GM12801 (cell line): ENCODE results near the gene TMEM125.

Experiments used
- TF ChIP-seq, protein P1 (sequence below): IDR thresholded peaks from one replicate; pipeline ENCODE4 v1.5.1; 2011; ENCODE audit warnings: control low read depth; ENCODE audit not compliant: insufficient read length; ENCODE audit errors: extremely low read depth

TMEM125 gene

DNA sequence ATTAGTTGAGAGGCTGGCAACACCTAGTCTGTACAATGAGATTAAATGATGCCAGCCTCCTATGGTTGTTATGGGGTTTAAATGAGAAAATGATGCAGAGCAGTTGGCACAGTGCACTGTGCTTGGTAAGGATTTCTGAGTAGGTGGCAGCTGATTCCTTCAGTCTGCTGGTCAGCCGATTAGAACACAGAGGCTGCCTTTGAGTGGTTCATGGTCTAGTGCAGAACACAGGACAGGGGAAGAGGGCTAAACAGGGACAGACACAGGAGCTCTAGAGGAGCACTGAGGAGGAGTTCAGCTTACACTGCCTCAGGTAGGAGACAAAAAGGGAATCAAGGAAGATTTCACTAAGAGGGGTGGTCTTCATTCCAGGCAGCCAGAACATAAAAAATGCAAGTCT is 32.4 kb downstream of the TMEM125 start:
- TF ChIP-seq, protein P1, sequence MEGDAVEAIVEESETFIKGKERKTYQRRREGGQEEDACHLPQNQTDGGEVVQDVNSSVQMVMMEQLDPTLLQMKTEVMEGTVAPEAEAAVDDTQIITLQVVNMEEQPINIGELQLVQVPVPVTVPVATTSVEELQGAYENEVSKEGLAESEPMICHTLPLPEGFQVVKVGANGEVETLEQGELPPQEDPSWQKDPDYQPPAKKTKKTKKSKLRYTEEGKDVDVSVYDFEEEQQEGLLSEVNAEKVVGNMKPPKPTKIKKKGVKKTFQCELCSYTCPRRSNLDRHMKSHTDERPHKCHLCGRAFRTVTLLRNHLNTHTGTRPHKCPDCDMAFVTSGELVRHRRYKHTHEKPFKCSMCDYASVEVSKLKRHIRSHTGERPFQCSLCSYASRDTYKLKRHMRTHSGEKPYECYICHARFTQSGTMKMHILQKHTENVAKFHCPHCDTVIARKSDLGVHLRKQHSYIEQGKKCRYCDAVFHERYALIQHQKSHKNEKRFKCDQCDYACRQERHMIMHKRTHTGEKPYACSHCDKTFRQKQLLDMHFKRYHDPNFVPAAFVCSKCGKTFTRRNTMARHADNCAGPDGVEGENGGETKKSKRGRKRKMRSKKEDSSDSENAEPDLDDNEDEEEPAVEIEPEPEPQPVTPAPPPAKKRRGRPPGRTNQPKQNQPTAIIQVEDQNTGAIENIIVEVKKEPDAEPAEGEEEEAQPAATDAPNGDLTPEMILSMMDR, result no peak

DNA sequence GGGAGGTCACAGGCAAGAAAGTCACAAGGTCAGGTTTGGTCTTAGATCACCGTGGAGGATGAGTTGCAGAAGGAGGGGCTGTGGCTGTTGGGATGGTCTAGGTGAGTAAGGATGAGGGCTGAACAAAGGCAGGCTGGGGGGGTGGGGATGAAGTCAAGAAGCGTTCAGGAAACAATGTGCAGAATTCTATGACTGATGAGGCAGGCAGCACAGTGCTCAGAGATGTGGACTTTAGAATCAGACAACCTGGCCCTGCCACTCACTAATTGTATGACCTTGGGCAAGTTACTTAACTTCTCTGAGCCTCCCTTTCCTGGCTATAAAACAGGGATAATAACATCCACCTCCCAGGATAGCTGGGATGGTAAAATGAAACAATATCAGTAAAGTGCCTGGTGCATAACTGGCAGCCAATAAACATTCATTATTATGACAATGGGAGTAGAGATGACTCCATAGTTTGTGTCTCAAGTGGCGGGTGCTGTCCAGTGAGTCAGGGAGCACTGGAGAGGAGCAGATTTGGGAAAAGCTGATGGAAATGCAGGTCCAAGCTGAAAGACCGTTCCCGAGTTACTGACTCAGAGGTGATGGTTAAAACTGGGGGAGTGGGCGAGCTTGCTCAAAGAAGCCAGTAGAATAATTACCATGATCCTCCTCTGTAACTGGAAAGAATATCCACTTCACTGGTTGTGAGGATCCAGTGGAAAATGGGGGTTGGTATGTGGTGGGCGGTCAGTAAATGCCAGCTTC is 33.1 kb downstream of the TMEM125 start:
- TF ChIP-seq, protein P1, result no peak

DNA sequence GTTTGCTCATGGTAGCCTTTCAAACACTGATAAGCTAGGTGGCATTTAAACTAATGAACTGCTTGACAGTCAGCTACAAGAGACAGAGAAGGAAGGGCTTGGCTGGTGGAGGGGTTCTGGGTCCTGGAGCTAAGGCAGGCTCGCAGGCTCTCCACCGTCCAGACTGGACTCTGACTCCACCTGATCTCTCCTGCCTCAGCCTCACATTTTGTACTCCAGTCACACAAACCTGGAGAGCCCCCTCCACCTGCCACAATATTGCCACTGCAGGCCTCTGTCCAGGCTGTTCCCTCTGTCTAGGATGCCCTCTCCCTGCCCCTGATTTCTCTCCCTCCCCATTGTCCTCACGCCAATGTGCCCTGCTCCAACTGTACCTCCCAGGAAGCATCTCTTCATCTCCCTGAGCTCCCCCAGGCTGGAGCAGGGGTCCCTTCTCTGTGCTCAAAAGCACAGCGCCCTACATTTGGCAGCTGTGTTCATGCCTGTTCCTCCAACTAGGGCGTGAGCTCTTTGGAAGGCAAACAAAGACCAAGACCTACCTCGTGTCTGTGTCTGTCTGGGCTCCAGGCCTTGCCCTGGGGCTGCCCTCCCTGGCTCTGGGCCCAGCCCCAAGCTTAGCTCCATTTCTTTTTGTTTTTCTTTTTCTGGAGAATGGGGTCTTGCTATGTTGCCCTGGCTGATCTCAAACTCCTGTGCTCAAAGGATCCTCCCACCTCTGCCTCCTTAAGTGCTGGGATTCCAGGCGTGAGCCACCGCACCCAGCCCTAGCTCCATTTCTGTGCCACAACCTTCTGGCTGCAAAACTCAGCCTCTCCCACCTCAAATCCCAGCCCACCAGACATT is 33.9 kb downstream of the TMEM125 start:
- TF ChIP-seq, protein P1, result no peak

DNA sequence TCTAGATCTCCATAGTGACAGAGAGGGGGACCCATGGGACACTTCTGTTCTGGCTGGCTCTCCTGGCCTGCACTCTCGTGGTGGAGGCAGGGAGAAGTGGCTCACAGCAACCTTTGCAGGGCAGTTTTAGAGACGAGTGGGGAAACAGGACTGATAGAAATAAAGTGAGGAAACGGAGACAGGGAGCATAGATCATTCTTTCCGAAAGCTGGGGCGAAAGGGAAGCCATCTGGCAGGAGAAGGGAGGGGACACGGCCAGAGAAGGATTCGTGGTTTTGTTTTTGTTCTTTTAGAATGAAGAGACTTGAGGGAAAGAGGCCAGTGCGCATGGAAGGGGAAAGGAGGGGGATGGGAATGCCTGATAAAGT is 34.5 kb downstream of the TMEM125 start:
- TF ChIP-seq, protein P1, result no peak

DNA sequence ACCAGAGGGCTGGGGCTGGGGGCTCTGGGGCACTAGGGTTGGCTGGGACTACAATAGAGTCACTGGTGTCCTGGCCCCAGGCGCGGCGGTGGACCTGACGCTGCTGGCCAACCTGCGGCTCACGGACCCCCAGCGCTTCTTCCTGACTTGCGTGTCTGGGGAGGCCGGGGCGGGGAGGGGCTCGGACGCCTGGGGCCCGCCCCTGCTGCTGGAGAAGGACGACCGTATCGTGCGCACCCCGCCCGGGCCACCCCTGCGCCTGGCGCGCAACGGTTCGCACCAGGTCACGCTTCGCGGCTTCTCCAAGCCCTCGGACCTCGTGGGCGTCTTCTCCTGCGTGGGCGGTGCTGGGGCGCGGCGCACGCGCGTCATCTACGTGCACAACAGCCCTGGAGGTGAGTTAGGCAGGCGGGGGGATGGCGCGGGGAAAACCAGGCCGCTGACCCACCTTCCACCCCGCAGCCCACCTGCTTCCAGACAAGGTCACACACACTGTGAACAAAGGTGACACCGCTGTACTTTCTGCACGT is 35.1 kb downstream of the TMEM125 start:
- TF ChIP-seq, protein P1, result no peak

DNA sequence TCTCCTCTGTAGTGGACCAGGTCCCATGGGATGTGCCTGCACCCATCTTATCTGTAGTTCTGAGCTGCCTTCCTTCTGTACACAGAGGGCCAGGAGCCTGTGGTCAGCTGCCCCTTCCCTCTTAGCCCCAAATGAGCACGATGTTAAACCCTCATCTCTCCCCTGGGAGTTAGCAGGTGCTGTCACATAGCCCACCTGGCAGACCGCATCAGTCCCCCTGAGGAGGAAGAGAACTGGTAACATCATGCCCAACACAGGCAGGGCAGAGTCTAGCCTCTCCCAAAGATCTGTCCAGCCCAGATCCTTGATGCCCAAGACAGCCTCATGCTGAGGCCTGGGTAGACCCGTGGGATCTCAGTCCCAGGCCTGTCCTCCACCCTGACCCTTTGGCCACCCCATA is 35.7 kb downstream of the TMEM125 start:
- TF ChIP-seq, protein P1, result no peak

DNA sequence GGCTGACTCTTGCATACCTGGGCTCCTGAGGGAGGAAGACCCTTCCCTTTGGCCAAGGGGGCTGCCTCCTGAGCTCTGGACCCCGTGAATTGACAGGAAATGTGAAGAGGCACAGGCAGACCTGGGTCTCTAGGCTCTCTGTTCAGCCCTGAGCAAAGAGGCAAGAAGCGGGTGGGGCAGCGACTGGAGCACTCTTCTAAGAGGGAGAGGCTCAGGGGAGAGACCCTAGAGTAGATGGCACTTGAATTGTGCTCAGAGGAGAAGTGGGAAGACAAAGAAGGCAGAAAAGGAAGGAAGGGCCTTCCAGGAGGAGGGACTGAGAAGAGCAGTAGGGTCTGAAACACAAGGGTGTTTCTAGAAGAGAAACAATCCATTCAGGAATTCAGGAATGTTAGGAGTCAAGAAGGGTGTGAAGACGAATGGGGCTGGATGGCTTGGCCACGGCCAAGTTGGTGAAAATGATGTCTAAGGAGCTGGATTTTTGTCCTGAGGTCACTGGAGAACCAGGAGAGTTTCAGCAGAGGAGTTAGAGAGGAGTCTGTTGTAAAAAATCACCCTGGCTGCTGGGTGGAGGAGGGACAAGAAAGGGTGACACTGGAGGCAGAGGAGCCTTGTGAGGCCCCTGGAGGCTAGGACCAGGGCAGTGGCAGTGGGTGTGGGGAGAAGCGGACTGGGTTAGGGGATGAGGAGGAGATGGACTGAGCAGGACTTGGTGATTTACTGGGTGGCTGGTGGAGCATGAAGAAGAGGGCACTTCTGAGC is 36.3 kb downstream of the TMEM125 start:
- TF ChIP-seq, protein P1, result no peak
